ENCODE results near the gene SLC2A9.
A peak's percentile ranks its signal among the peaks of the same experiment; 100 is the strongest.

SLC2A9 gene

GRCh38 chr4:10034612-10035104, 13.4 kb upstream of the SLC2A9 start:
- no peak for DNase-seq (ENCODE audit: low read depth)
- no peak overlapping the region for H3K4me3 ChIP-seq (ENCODE audit: control insufficient read depth, low read depth, low read length)
- TF ChIP-seq, protein P1, sequence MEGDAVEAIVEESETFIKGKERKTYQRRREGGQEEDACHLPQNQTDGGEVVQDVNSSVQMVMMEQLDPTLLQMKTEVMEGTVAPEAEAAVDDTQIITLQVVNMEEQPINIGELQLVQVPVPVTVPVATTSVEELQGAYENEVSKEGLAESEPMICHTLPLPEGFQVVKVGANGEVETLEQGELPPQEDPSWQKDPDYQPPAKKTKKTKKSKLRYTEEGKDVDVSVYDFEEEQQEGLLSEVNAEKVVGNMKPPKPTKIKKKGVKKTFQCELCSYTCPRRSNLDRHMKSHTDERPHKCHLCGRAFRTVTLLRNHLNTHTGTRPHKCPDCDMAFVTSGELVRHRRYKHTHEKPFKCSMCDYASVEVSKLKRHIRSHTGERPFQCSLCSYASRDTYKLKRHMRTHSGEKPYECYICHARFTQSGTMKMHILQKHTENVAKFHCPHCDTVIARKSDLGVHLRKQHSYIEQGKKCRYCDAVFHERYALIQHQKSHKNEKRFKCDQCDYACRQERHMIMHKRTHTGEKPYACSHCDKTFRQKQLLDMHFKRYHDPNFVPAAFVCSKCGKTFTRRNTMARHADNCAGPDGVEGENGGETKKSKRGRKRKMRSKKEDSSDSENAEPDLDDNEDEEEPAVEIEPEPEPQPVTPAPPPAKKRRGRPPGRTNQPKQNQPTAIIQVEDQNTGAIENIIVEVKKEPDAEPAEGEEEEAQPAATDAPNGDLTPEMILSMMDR (IDR thresholded peaks at IDR 0.05; ENCODE audit: control insufficient read depth, insufficient read depth, low read depth, low read length, missing control alignments), result no peak

DNA sequence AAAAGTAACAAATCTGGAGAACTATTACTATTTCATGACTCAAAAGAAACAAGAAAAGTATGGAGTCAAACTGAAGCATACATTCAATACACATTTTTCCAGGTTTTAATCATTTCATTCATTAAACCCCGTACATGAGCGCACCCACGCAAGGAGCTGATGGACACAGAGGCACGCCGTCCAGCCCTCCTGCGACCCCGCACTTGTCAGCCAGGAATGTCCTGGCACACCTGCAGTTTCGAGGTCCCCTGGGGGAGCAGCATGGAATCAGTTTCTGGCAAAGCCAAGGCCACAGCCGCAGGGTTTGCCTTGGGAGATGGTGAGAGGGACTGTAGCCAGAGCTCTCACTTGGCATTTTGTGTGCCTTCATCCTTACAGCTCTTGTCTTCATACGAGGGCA, 12.8 kb upstream of the SLC2A9 start:
- H3K4me3 ChIP-seq (ENCODE audit: control insufficient read depth, low read depth, low read length), result no peak overlapping the region
- DNase-seq (ENCODE audit: low read depth), result no peak
- TF ChIP-seq, protein P1 (IDR thresholded peaks at IDR 0.05; ENCODE audit: control insufficient read depth, insufficient read depth, low read depth, low read length, missing control alignments), result no peak

DNA sequence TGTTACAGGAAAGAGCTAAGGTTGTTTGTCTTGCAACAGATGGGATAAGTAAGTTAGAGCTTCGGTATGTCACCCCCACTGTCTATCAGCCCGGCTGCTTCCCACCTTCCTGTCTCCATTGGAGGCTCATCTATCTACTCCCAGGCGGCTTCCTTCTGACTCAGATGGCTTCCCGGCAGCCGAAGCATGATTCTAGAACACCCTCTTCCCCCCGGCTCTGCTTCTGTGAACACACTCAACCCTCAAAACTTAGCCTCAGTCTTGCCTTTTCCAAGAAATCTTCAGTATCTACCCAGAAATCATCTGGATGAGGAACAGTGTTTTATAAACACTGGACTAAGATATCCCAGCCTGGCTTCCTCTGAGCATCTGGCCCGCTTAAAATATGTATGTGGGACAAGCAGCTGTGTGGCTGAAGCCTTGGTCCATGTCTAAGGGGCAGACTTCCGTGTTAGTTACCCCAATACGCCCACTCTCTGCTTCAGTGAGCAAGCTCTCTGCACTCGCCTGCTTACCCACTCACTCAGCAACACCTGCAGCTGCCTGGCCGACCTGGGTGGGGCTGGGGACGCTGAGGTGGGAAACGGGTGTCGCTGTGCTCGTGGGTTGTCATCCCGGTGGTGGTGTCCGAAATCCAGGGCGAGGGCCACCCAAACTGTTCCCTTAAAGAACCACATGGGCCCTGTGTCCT, 12.0 kb upstream of the SLC2A9 start:
- no peak for DNase-seq (ENCODE audit: low read depth)
- H3K4me3 ChIP-seq (ENCODE audit: control insufficient read depth, low read depth, low read length), result no peak overlapping the region
- TF ChIP-seq, protein P1 (IDR thresholded peaks at IDR 0.05; ENCODE audit: control insufficient read depth, insufficient read depth, low read depth, low read length, missing control alignments), result no peak

DNA sequence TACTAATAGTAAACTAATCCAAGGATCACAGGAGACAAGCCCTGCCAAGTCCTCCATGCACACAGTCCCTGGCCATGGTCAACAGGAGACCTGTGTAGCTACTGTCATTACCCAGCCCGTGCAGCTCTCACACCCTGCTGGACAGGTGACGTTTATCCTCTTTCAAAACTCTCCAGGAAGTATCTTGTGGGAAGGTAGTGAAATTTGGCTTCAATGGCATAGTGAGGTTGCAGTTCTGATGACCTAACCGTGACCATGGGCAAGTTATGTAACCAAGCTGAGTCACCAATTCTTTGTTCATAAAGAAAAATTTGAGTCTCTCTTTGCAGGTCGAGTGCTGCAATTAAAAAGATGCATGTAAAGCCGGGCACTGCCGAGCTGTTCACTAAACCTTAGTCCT, 11.3 kb upstream of the SLC2A9 start:
- no peak overlapping the region for H3K4me3 ChIP-seq (ENCODE audit: control insufficient read depth, low read depth, low read length)
- peak; percentile 18 for DNase-seq (ENCODE audit: low read depth)

DNA sequence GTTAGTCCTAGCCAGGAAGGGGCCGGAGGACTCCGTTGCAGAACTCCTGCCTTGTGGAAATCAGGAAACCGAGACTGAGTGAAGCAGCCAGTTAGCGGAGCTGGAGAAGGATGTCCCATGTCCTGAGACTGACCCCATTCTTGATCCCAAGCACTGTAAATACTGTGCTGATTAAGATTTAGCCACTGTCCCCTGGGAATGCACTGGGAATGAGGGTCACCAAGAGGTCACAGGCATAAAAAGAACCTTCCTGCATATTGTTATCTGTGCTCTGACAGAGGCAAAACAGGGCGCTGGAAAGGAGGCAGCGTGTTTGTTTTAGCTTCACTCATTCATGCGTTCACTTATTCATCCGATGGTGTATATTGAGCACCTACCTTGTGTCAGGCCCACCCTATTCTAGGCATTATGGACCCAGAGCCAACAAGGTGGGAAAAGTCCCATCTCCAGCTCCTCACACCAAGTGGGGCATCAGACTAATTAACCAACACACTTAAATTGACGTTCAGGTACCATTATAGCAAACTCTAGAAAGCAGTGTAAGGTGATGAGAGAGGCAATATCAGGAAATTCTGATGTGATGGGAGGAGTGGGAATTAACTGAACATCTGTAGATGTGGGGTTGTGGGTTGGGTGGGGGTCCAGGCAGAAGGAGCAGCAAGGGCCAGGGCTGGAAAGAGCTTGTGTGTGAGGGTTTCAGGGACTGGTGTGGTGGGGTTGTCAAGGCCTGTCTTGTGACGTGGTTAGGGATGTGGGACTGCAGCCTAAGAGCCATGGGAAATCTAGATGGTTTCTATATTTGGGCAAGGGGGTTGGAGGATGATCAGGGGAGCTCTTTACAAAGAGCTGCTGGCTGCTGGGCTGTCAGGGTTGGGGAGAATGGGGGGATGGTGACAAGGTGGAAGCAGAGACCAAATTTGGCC, 10.6 kb upstream of the SLC2A9 start:
- DNase-seq (ENCODE audit: low read depth), result no peak
- no peak overlapping the region for H3K4me3 ChIP-seq (ENCODE audit: control insufficient read depth, low read depth, low read length)
- TF ChIP-seq, protein P1 (IDR thresholded peaks at IDR 0.05; ENCODE audit: control insufficient read depth, insufficient read depth, low read depth, low read length, missing control alignments), result no peak

More for the DNA sequence above, 11.3 kb upstream of the SLC2A9 start:
- TF ChIP-seq, protein P1 (IDR thresholded peaks at IDR 0.05; ENCODE audit: control insufficient read depth, insufficient read depth, low read depth, low read length, missing control alignments), result no peak

GRCh38 chr4:10030972-10031667, 9.8 kb upstream of the SLC2A9 start:
- no peak overlapping the region for H3K4me3 ChIP-seq (ENCODE audit: control insufficient read depth, low read depth, low read length)
- DNase-seq (ENCODE audit: low read depth), result no peak
- TF ChIP-seq, protein P1 (IDR thresholded peaks at IDR 0.05; ENCODE audit: control insufficient read depth, insufficient read depth, low read depth, low read length, missing control alignments), result no peak

Measured in AG09309 (cell line).